Measurements from ENCODE around the gene PTPN6.

The PTPN6 gene

DNA sequence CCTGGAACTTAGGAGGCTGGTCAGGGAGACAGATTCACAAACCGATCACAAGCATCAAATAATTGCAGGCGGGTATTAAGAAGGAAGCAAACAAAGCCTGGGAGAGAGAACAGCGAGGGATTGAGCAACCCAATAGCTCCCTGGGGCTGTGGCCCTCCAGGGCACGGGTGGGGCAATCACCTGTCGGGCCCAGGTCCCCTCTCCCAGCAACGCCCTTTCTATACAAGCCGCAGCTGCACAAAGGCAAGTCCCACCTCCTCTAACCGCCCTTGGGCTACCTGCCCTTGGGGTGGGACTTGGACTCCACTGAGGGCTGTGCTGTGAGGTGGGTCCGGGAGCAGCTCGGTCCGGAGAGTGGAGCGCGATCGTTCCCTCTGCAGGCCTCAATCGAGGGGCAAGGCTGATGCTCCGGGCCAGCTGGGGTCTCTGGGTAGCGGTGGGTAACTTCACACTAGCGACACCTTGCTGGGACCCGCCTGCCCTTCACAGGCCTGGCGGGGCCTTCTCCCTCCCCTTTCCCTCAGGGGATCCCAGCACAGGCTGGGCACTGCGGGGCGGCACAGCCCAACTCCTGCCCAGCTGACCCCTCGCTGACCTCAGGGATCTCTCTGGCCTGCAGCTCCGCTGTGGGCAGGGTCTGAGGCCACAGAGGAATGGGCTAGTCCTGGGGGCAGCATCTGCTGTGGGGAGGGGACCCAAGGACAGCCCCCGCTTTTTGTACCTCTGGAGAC lies 11.3 kb downstream of the PTPN6 start:
- in situ Hi-C loops (cut with HindIII; ENCODE audit: low sequenced_read_pairs) = no loop called here
- H3K4me3 ChIP-seq (ENCODE audit: low read depth, low read length) = no peak overlapping the region
- TF ChIP-seq CTCF (IDR thresholded peaks at IDR 0.05; ENCODE audit: low read depth, low read length, missing control alignments) = no peak
- no peak for DNase-seq (ENCODE audit: low read depth)

GRCh38 chr12:6963016-6963731 lies 12.0 kb downstream of the PTPN6 start:
- no peak for TF ChIP-seq CTCF (IDR thresholded peaks at IDR 0.05; ENCODE audit: low read depth, low read length, missing control alignments)

DNA sequence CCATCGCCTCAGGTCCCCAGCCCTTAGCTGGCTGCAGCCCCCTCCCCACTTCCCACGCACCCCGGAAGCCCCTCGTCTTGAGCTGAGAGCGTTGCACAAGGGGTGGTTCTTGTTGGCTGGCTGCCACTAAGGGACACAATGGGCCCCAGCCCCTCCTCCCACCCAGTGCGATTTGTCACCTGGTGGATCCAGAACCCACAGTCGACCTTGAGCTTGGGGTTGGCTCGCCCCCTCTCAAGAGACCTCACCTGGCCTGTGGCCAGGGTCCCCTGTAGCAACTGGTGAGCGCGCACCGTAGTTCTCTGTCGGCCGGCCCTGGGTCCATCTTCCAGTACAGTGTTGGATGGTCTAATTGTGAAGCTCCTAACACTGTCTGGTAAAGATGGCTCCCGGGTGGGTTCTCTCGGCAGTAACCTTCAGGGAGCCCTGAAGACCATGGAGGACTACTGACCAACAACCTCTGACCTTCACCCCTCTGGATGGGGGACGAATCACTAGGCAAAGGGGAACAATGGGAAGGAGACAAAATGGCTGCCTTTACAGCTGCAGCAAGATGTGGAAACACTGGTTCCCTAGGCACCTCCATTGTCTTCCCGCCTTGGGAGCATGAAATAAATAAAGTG lies 12.7 kb downstream of the PTPN6 start:
- in situ Hi-C loops (cut with HindIII; ENCODE audit: low sequenced_read_pairs) = no loop called here
- DNase-seq (ENCODE audit: low read depth) = no peak
- no peak for TF ChIP-seq CTCF (IDR thresholded peaks at IDR 0.05; ENCODE audit: low read depth, low read length, missing control alignments)
- no peak overlapping the region for H3K4me3 ChIP-seq (ENCODE audit: low read depth, low read length)

More at GRCh38 chr12:6963016-6963731, 12.0 kb downstream of the PTPN6 start:
- H3K4me3 ChIP-seq (ENCODE audit: low read depth, low read length) = no peak overlapping the region
- in situ Hi-C loops (cut with HindIII; ENCODE audit: low sequenced_read_pairs) = no loop called here
- no peak for DNase-seq (ENCODE audit: low read depth)

- in situ Hi-C loops (cut with HindIII; ENCODE audit: low sequenced_read_pairs) = no loop called here
- H3K4me3 ChIP-seq (ENCODE audit: low read depth, low read length) = no peak overlapping the region
- no peak for TF ChIP-seq CTCF (IDR thresholded peaks at IDR 0.05; ENCODE audit: low read depth, low read length, missing control alignments)
- no peak for DNase-seq (ENCODE audit: low read depth)
Measured at GRCh38 chr12:6964605-6965025, 13.5 kb downstream of the PTPN6 start.

- H3K4me3 ChIP-seq (ENCODE audit: low read depth, low read length) = no peak overlapping the region
- TF ChIP-seq CTCF (IDR thresholded peaks at IDR 0.05; ENCODE audit: low read depth, low read length, missing control alignments) = peak; percentile 89
- peak; percentile 69 for DNase-seq (ENCODE audit: low read depth)
- in situ Hi-C loops (cut with HindIII; ENCODE audit: low sequenced_read_pairs) = no loop called here
Measured at GRCh38 chr12:6965026-6965661, 14.0 kb downstream of the PTPN6 start.

DNA sequence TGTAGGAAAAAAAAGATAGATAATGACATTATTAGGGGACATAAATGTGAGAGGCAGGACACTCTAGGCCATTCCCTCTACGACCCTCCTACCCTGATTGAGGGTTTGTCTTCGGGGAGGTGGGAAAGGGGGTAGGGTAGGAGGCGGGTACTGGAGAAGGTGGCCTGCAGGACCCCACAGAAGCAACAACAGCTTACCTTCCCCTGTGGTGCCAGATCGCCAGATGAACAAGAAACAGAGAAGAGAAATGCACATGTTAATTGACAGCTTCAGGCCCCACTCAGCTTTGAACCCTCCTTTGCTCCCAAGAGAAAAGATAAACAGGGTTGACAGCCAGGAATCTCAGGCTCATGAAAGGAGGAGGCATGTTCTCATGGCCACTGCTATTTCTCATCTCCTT lies 14.6 kb downstream of the PTPN6 start:
- no peak for TF ChIP-seq CTCF (IDR thresholded peaks at IDR 0.05; ENCODE audit: low read depth, low read length, missing control alignments)
- no peak for DNase-seq (ENCODE audit: low read depth)
- H3K4me3 ChIP-seq (ENCODE audit: low read depth, low read length) = no peak overlapping the region
- in situ Hi-C loops (cut with HindIII; ENCODE audit: low sequenced_read_pairs) = no loop called here

All from astrocyte of the cerebellum (primary cell).